BJ (cell line): ENCODE results near the gene MRPL9. TPM values are rescaled to one million over a fixed set of nuclear protein-coding genes. Genes with fewer than 3 reads are reported as not detected.
A peak's percentile ranks its signal among the peaks of the same experiment; 100 is the strongest.

Source experiments
- CTCF ChIA-PET: fragments of 350-600 bp; formaldehyde crosslinking; extraction: SDS; loops from one replicate; lab custom pipeline; 2021; ENCODE audit warnings: antibody characterized with exemption, inconsistent platforms; lab: Yijun Ruan, JAX
- POLR2A ChIA-PET: fragments of 300-600 bp; sonication (Branson Sonifier 250); formaldehyde crosslinking; extraction: SDS; loops from one replicate; lab custom pipeline; 2021; ENCODE audit warnings: antibody characterized with exemption; lab: Charles Lee
- DNase-seq: peaks from one replicate; pipeline ENCODE4 v3.0.0-alpha.2; 2011; ENCODE audit warnings: low read depth
- H3K27me3 ChIP-seq: 2 replicates; pipeline ENCODE4 v1.6.0; 2011; ENCODE audit warnings: low read length; ENCODE audit not compliant: control insufficient read depth, insufficient read depth
- H3K36me3 ChIP-seq: 2 replicates; pipeline ENCODE4 v1.5.1; 2011; ENCODE audit warnings: low read length; ENCODE audit not compliant: control insufficient read depth, insufficient read depth
- H3K4me3 ChIP-seq: 2 replicates; pipeline ENCODE4 v1.5.1; 2011; ENCODE audit warnings: low read depth, mild to moderate bottlenecking, control low read depth, low read length
- polyA plus RNA-seq: library from polyadenylated mRNA; depleted of rRNA; stranded (reverse); fragments of >200 nt; gene quantifications from 2 replicates; pipeline ENCODE4 v1.2.3, GENCODE V29; 2011
- TF ChIP-seq, protein P1 (sequence below): IDR thresholded peaks from 2 replicates; pipeline ENCODE4 v1.5.1; 2011; ENCODE audit warnings: low read depth, mild to moderate bottlenecking, control low read depth, inconsistent platforms, low read length, moderate library complexity; ENCODE audit not compliant: insufficient read depth

Gene MRPL9
- polyA plus RNA-seq, 1 experiment = 89.6 TPM

DNA sequence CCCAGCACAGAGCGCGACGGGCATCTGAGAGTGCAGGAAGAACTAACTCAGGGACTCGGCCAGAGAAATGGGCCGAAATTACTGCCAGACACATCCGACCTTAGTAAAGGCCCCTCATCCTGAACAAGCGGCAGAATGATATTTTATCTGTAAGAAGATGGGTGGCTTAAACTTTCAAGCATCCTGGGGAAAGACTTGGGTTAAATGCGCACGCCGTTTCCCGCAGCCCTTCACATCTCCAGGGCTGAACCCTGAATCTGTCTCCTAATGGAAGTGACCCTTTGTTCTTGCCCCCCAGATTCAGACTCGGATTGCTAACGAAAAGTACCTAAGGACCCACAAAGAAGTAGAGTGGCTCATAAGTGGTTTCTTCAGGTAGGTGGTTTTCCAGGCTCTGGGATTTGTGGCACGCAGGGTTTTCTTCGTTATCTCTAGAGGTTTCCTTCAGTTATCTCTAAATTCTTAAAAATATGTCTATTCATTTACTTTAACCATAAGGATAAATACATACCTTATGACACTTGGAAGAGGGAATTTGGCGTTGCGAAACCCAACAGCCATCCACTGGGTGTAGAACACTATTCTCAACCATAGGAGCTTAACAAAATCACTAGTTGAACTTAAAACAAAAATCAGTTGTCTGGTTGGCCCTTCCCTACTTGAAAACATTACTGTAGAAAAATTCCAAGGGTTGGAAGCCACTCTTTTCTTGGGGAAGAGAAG, 41.3 kb downstream of the MRPL9 start:
- Histone ChIP-seq H3K27me3 (peaks cover 33% of the 10 kb centered on the region), H3K4me3 (peak overlapping the region; percentile 33), H3K36me3 (no peaks in the 10 kb centered on the region)
- CTCF ChIA-PET = interaction anchor here (0.8 to 1.6 kb wide), 4 partner anchors 13 to 381 kb away, joined by 3 to 7 read pairs (median 5); no protein-coding TSS in a partner anchor
- DNase-seq = no peak
- POLR2A ChIA-PET = interaction anchor here (0.8 kb wide), 1 partner anchor 9 kb away, joined by 5 read pairs; no protein-coding TSS in a partner anchor
- TF ChIP-seq, protein P1, sequence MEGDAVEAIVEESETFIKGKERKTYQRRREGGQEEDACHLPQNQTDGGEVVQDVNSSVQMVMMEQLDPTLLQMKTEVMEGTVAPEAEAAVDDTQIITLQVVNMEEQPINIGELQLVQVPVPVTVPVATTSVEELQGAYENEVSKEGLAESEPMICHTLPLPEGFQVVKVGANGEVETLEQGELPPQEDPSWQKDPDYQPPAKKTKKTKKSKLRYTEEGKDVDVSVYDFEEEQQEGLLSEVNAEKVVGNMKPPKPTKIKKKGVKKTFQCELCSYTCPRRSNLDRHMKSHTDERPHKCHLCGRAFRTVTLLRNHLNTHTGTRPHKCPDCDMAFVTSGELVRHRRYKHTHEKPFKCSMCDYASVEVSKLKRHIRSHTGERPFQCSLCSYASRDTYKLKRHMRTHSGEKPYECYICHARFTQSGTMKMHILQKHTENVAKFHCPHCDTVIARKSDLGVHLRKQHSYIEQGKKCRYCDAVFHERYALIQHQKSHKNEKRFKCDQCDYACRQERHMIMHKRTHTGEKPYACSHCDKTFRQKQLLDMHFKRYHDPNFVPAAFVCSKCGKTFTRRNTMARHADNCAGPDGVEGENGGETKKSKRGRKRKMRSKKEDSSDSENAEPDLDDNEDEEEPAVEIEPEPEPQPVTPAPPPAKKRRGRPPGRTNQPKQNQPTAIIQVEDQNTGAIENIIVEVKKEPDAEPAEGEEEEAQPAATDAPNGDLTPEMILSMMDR = no peak

DNA sequence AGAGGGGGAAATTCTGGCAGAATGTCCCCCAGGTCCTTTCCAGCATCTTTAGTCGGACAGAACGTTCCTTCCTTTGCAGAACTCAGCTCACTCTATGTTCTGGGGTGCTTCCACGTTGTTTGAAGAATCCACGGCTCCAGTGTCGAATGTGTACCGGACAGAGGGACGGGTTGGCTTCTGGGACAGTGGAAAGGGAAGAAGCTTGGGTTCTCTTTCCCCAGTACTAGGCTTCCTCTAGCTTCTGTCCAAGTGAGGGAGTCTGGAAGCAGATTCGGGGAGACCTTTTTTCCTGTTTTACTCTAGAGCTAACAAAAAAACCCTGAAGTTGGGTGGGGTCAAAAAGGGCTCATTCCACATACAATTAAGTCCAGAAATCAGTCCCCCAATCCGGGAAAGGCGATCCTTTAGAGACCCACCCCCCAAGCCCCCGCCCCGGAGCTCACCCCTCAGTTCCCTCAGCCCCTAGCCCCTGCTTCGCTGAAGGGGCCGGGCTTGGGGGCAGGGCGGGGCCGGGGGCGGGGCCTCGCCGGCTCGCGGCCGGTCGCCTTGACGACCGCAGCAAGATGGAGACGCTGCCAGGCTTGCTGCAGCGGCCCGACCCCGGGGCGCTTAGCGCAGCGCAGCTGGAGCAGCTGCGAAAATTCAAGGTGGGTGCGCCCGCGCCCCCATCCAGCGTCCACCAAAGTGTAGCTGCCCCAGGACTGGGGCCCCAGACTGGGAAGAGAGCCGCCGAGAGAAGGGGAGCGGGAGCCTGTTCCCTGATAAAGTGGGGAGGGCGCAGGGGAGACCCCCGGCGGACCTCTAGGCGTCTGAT, 42.1 kb downstream of the MRPL9 start, which contains the start of gene RIIAD1:
RIIAD1 (plus strand) TSS at position 549 of the 814 bp plus-strand sequence; CDS start at position 564, 15 bp downstream.
- TF ChIP-seq, protein P1 = no peak
- ChIA-PET POLR2A (interaction anchor here (0.5 kb wide), 1 partner anchor 276 kb away, joined by 8 read pairs; no protein-coding TSS in a partner anchor), CTCF (interaction anchor here (0.5 to 1.4 kb wide), 5 partner anchors 10 to 127 kb away, joined by 3 to 7 read pairs (median 3); no protein-coding TSS in a partner anchor)
- H3K4me3 ChIP-seq = peak within 1 kb of the TSS; percentile 33
- H3K36me3 ChIP-seq = no peaks in the 10 kb centered on the region
- H3K27me3 ChIP-seq = peaks cover 39% of the 10 kb centered on the region
- no peak for DNase-seq

DNA sequence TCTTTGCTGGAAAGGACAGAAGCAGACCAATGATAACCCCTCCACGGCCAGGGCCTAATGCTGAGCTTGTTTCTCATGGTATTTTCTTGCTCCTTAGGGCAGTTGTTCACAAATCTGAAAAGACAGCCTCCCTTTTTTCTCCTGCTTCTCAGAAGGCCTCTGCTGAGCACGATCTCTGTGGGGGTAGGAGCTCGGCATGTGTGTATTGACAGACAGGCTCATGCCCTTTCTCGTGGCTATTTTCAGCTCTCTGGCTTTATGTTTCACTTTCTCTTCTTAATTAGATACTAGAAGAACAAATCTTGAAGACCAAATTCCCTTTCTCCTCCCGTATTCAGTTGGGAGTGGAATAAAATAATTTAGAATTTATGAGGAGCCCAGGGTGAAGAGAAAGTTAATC, 42.7 kb downstream of the MRPL9 start:
- Histone ChIP-seq H3K27me3 (peaks cover 42% of the 10 kb centered on the region), H3K4me3 (peak overlapping the region; percentile 33; the same call in 1 of the 2 replicates)
- POLR2A ChIA-PET = no interaction called here

DNA sequence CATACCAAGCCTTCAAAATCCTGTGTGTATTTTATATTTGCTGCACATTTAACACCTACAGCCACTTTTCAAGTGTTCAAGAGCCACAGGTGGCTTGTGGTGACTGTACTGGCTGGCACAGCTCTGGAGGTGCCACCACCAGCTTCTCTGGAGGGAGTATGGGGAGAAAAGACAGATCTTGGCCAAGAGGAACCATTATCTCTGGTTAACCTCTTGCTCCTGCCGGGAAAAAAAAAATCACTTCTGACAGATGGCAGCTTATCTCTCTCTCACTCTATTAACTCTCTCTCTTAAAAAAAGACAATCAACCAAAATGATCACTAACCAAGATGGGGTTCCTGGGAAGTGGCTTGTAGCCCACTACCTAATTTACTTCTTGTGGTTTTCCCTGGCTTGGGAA, 43.2 kb downstream of the MRPL9 start:
- CTCF ChIA-PET = interaction anchor here (1.3 to 1.4 kb wide), 2 partner anchors 27 to 126 kb away, joined by 3 to 7 read pairs; no protein-coding TSS in a partner anchor
- peaks cover 46% of the 10 kb centered on the region for H3K27me3 ChIP-seq

More for the DNA sequence above, 42.7 kb downstream of the MRPL9 start:
- TF ChIP-seq, protein P1 = no peak
- no peak for DNase-seq
- H3K36me3 ChIP-seq = no peaks in the 10 kb centered on the region
- CTCF ChIA-PET = interaction anchor here (1.2 to 1.4 kb wide), 3 partner anchors 14 to 127 kb away, joined by 3 to 7 read pairs (median 7); no protein-coding TSS in a partner anchor

More for the DNA sequence above, 43.2 kb downstream of the MRPL9 start:
- Histone ChIP-seq H3K4me3 (no peak overlapping the region), H3K36me3 (no peaks in the 10 kb centered on the region)
- no peak for DNase-seq
- TF ChIP-seq, protein P1 = no peak
- POLR2A ChIA-PET = no interaction called here
